Ishikawa (cell line): ENCODE results near the gene ABCF2.

Experiments
- CEBPB ChIP-seq: IDR thresholded peaks from 2 replicates; pipeline ENCODE4 v1.6.1; 2012
- CREB1 ChIP-seq: IDR thresholded peaks from 2 replicates; pipeline ENCODE4 v1.6.1; 2012; ENCODE audit warnings: low read depth
- FOXM1 ChIP-seq: IDR thresholded peaks from 2 replicates; pipeline ENCODE4 v1.6.1; 2012; ENCODE audit warnings: low read depth, borderline replicate concordance
- RAD21 ChIP-seq: IDR thresholded peaks from 2 replicates; pipeline ENCODE4 v1.6.1; 2012; ENCODE audit warnings: low read depth
- REST ChIP-seq: IDR thresholded peaks from 2 replicates; pipeline ENCODE4 v1.6.1; 2012; ENCODE audit warnings: low read depth, mild to moderate bottlenecking
- TAF1 ChIP-seq: IDR thresholded peaks from 2 replicates; pipeline ENCODE4 v1.6.1; 2012; ENCODE audit warnings: low read depth, mild to moderate bottlenecking
- YY1 ChIP-seq: IDR thresholded peaks from 2 replicates; pipeline ENCODE4 v1.6.1; 2012; ENCODE audit warnings: low read depth

DNA sequence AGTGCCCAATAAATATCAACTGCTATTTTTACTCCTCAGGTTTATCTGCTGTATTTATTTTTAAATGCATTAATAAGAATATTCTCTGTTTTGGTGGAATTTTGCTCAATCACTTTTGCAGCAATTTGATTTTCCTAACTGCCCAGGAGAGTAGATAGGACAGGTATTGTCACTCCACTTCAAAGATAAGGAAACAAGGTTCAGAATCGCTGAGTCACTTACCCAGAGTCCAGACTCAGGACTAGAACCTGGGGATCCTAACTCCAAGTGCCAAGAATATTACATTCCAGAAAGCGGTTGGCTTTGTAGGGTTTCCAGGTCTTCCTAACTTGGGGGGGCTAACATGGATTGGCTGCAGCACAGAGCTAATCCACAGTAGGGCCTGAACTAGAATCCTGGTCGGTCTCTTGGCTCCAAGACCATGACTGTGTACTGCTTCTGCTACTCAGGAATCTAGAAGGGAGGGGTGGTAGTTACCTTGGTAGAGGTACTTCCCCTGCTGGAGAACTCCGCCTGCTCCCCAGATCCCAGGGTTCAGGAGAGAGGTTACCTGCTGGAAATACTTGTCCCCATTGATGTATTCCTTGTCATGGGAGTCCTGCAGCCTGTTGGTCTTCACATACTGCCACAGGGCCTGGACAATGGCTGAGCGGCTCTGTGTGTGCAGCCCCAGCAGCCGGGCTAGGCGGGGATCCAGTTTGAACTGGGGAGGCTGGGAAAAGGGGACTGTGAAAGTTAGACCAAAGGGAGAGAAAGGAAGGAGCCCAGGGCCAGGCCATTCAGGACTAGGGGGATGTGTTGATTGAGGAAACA, 14.1 kb upstream of the ABCF2 start:
- TF ChIP-seq RAD21: no peak
- TF ChIP-seq FOXM1: no peak
- TF ChIP-seq TAF1: no peak
- no peak for TF ChIP-seq CREB1
- no peak for TF ChIP-seq CEBPB
- no peak for TF ChIP-seq YY1
- TF ChIP-seq REST: no peak
